Gastrocnemius medialis (tissue), 4 donors: ENCODE measurements around the gene NANOS2. TPM values are rescaled to one million over a fixed set of nuclear protein-coding genes. Genes with fewer than 3 reads are reported as not detected.
"Not testable (repeated sequence)": the region's sequence is repeated elsewhere in the genome, so short reads cannot be mapped to it uniquely, and the experiment has no call there.

Source experiments
- ATAC-seq, 2 donors: fragments of 150-250 bp; one replicate each; pipeline ENCODE4 v1.9.1; 2016
- DNase-seq, 2 donors: peaks; one replicate each; pipeline ENCODE4 v3.0.0-alpha.2; 2019
- H3K27ac ChIP-seq, 4 donors: fragments of 200-600 bp; sonication (generic); 1 replicate in 1 of 4; 2 replicates in 3 of 4; pipeline ENCODE4 v1.5.1; 2016 to 2018; ENCODE audit warnings: mild to moderate bottlenecking in 2 of 4, moderate library complexity in 1 of 4
- H3K27me3 ChIP-seq, 3 donors: fragments of 200-600 bp; sonication (generic) in 2 of 3; 1 replicate in 1 of 3; 2 replicates in 2 of 3; pipeline versions ENCODE4 v1.5.1 to v1.6.0; 2016 to 2019; ENCODE audit warnings: mild to moderate bottlenecking in 1 of 3, moderate library complexity in 1 of 3
- H3K36me3 ChIP-seq, 2 donors: fragments of 200-600 bp; sonication (generic) in 1 of 2; one replicate each; pipeline ENCODE4 v1.5.1; 2017 to 2018
- H3K4me1 ChIP-seq, 2 donors: fragments of 200-600 bp; sonication (generic) in 1 of 2; one replicate each; pipeline ENCODE4 v1.5.1; 2016 to 2017; ENCODE audit warnings: mild to moderate bottlenecking in 2 of 2
- H3K4me3 ChIP-seq, 4 donors: fragments of 200-600 bp; sonication (generic) in 3 of 4; 1 replicate in 1 of 4; 2 replicates in 3 of 4; pipeline ENCODE4 v1.5.1; 2016 to 2019; ENCODE audit warnings: mild to moderate bottlenecking in 2 of 4
- H3K9me3 ChIP-seq, 3 donors: fragments of 200-600 bp; sonication (generic) in 2 of 3; 1 replicate in 1 of 3; 2 replicates in 2 of 3; pipeline ENCODE4 v1.5.1; 2016 to 2019
- POLR2A ChIP-seq, 2 donors: fragments of 450-650 bp; IDR thresholded peaks; one replicate each; pipeline ENCODE4 v1.6.1; 2017; ENCODE audit warnings: antibody characterized with exemption in 2 of 2, mild to moderate bottlenecking in 2 of 2, moderate library complexity in 2 of 2
- in situ Hi-C, 4 donors: fragments of 200-750 bp; cut with MboI; loops; one replicate each; pipeline versions ENCODE4 v1.15.0 to v1.8.0; 2017; ENCODE audit warnings: low sequenced_read_pairs in 4 of 4
- intact Hi-C: fragments of 100-400 bp; cut with DNase I; formaldehyde crosslinking; loops from one replicate; pipeline ENCODE4 v1.15.1; 2023; ENCODE audit warnings: low total_unique reads
- total RNA-seq, 4 donors: library from RNA; depleted of rRNA; stranded (reverse); fragments of >200 nt; gene quantifications; one replicate each; pipeline versions ENCODE4 v1.1.0 to v1.2.3, GENCODE V29; 2016
- TF ChIP-seq, protein P1 (sequence below), 5 experiments: fragments of 450-650 bp in 3 of 5; fragments of 200-600 bp in 2 of 5; sonication (generic) in 2 of 5; IDR thresholded peaks in 4 of 5; conservative IDR thresholded peaks in 1 of 5; 1 replicate in 4 of 5; 2 replicates in 1 of 5; pipeline ENCODE4 v1.5.1; 2016 to 2019; ENCODE audit warnings: antibody characterized with exemption in 5 of 5, mild to moderate bottlenecking in 3 of 5, moderate library complexity in 3 of 5

The NANOS2 gene
- total RNA-seq, 4 donors from 2014 or later, result not detected

DNA sequence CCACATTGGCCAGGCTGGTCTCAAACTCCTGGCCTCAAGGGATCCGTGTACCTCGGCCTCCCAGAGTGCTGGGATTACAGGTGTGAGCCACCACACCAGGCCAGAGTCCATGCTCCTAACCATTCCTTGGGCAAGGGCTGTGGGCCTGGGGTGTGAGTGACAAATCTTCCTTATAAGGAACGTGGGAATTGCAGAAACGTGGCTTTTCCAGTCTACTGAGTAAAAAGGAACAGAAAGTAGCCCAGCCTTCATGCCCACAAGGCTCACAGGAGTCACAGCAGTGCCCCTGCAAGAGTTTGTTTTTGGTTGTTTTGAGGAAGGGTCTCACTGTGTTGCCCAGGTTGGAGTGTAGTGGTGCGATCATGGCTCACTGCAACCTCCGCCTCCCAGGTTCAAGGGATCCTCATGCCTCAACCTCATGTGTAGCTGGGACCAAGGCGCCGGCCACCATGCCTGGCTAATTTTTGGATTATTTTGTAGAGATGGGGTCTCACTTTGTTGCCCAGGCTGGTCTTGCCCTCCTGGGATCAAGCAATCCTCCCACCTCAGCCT lies 17.2 kb downstream of the NANOS2 start:
- H3K9me3 ChIP-seq, result no peaks in the 10 kb centered on the region
- intact Hi-C loops, result no loop called here
- DNase-seq (no peak), ATAC-seq (no peak)
- H3K36me3 ChIP-seq, result peaks cover 0 to 33% of the 10 kb centered on the region in 2 donors
- in situ Hi-C loops, result no loop called here
- H3K4me1 ChIP-seq, result peaks cover 7 to 11% of the 10 kb centered on the region in 2 donors
- TF ChIP-seq, protein P1, sequence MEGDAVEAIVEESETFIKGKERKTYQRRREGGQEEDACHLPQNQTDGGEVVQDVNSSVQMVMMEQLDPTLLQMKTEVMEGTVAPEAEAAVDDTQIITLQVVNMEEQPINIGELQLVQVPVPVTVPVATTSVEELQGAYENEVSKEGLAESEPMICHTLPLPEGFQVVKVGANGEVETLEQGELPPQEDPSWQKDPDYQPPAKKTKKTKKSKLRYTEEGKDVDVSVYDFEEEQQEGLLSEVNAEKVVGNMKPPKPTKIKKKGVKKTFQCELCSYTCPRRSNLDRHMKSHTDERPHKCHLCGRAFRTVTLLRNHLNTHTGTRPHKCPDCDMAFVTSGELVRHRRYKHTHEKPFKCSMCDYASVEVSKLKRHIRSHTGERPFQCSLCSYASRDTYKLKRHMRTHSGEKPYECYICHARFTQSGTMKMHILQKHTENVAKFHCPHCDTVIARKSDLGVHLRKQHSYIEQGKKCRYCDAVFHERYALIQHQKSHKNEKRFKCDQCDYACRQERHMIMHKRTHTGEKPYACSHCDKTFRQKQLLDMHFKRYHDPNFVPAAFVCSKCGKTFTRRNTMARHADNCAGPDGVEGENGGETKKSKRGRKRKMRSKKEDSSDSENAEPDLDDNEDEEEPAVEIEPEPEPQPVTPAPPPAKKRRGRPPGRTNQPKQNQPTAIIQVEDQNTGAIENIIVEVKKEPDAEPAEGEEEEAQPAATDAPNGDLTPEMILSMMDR (IDR thresholded peaks at IDR 0.05 in 4 of 5, conservative IDR thresholded peaks at IDR 0.05 in 1 of 5), result no peak
- TF ChIP-seq POLR2A (IDR thresholded peaks at IDR 0.05), result no peak
- H3K4me3 ChIP-seq, result no peak overlapping the region
- H3K27ac ChIP-seq, result no peak overlapping the region
- H3K27me3 ChIP-seq, result no peaks in the 10 kb centered on the region

DNA sequence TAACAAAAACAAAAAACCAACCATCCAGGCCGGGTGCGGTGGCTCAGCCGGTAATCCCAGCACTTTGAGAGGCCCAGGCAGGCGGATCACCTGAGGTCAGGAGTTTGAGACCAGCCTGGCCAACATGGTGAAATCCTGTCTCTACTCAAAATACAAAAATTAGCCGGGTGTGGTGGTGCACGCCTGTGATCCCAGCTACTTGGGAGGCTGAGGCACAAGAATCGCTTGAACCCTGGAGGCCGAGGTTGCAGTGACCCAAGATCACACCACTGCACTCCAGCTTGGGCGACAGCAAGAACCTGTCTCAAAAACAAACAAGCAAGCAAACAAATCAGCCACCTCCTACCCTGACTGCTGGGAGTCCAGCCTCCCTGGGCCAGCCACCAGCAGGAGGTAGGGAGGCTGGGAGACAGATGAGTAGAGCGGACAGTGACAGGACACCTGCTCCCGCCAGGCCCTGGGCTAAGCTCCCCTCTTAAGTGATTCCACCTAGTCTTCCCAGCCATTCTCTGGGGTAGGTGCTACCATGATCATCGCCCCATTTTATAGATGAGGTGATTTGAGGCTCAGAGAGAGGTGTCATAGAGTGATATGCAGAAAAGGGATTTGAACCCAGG lies 18.5 kb downstream of the NANOS2 start:
- peaks cover 0 to 33% of the 10 kb centered on the region in 2 donors for H3K36me3 ChIP-seq
- H3K4me1 ChIP-seq, intact Hi-C loops, H3K9me3 ChIP-seq, DNase-seq, H3K27me3 ChIP-seq, in situ Hi-C loops, H3K4me3 ChIP-seq, H3K27ac ChIP-seq, ATAC-seq: not testable (repeated sequence)

DNA sequence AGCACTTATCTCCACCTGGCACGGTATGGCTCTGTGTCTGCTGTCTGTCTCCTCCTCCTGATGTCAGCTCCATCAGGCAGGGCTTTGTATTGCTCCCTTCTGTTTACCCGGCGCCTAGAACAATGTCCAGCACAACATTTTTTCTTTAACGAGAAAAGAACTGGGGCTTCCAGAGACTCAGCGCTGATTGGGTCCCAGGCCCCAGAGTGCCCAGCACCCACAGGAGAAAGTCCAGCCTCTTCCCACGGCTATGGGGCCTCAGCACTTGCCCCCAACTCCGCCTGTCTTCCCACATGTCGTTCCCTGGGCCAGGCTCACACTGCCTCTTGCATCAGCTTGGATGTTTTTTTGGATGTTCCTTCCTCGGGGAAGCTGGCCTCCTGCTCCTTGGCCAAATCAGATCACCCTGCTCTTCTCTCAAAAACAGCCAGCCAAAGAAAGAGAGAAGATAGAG lies 19.0 kb downstream of the NANOS2 start:
- Histone ChIP-seq H3K27me3 (no peaks in the 10 kb centered on the region), H3K4me1 (no peaks in the 10 kb centered on the region), H3K36me3 (peaks cover 0 to 33% of the 10 kb centered on the region in 2 donors), H3K9me3 (no peaks in the 10 kb centered on the region), H3K27ac (no peak overlapping the region), H3K4me3 (no peak overlapping the region)
- TF ChIP-seq, protein P1 (IDR thresholded peaks at IDR 0.05 in 4 of 5, conservative IDR thresholded peaks at IDR 0.05 in 1 of 5), result no peak
- TF ChIP-seq POLR2A (IDR thresholded peaks at IDR 0.05), result no peak
- in situ Hi-C loops, result no loop called here
- intact Hi-C loops, result no loop called here
- DNase-seq, result no peak
- no peak for ATAC-seq

DNA sequence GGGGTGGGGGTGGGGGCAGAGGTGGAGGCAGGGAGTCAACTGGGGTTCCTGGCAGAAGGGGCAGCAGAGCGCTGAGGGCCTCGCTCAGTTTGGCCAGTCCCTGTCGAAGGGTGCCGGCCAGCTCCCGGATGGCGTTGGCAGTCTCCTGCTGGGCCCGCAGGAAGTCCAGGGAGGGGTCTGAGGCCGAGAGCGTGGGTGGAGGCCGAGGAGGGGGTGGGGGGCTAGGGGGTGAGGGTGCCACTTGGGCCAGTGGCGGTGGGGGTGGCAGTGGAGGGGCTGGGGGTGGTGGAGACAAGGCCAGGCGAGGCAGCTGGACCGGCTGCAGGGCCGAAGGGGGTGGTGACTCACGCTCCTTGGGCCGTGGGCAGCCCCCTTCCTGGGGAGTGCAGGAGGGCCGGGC lies 23.7 kb downstream of the NANOS2 start:
- Histone ChIP-seq H3K27me3 (no peaks in the 10 kb centered on the region), H3K36me3 (peaks cover 0 to 3% of the 10 kb centered on the region in 2 donors), H3K4me3 (no peak overlapping the region), H3K9me3 (no peaks in the 10 kb centered on the region), H3K27ac (no peak overlapping the region), H3K4me1 (peaks cover 5 to 6% of the 10 kb centered on the region in 2 donors)
- DNase-seq, result no peak
- no peak for ATAC-seq
- intact Hi-C loops (no loop called here), in situ Hi-C loops (no loop called here)
- TF ChIP-seq, protein P1 (IDR thresholded peaks at IDR 0.05 in 4 of 5, conservative IDR thresholded peaks at IDR 0.05 in 1 of 5), result no peak
- no peak for TF ChIP-seq POLR2A (IDR thresholded peaks at IDR 0.05)

DNA sequence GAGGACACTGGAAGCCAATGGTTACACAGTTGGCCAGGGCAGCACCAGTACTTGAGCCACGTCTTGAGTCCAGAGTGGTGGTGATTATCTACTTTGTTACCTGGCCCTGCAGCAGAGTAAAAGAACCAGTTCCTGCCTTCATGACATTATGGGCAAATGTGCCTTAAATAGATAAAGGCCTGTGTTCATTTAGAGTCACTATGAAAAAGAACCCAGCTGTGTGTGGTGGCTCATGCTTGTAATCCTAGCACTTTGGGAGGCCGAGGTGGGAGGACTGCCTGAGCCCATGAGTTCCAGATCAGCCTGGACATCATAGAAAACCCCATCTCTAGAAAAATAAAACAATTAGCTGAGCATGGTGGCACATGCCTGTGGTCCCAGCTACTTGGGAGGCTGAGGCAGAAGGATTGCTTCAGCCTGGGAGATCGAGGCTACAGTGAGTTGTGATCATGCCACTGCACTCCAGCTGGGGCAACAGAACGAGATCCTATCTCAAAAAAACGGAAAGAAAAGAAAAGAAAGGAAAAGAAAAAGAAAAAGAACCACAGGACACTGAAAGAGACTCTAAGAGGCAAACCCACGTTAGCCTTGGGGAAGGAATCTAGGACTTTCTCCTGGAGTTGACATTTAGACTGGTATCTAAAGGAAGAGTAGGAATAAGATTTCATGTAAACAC lies 25.2 kb downstream of the NANOS2 start:
- ATAC-seq, result no peak
- H3K4me3 ChIP-seq, result no peak overlapping the region
- TF ChIP-seq, protein P1 (IDR thresholded peaks at IDR 0.05 in 4 of 5, conservative IDR thresholded peaks at IDR 0.05 in 1 of 5), result no peak
- TF ChIP-seq POLR2A (IDR thresholded peaks at IDR 0.05), result no peak
- peaks cover 15% of the 10 kb centered on the region in 2 donors for H3K4me1 ChIP-seq
- in situ Hi-C loops, result no loop called here
- no peaks in the 10 kb centered on the region for H3K9me3 ChIP-seq
- H3K27me3 ChIP-seq, result no peaks in the 10 kb centered on the region
- intact Hi-C loops, result loop anchor here (5.0 kb wide), 1 partner anchor 122 kb away; the partner anchor contains the start of gene SIX5
- no peak for DNase-seq
- H3K36me3 ChIP-seq, result no peaks in the 10 kb centered on the region
- H3K27ac ChIP-seq, result no peak overlapping the region
